ENCODE measurements around the gene PHOX2A. TPM values are rescaled to one million over a fixed set of nuclear protein-coding genes. Genes with fewer than 3 reads are reported as not detected.
"Not testable (repeated sequence)": the region's sequence is repeated elsewhere in the genome, so short reads cannot be mapped to it uniquely, and the experiment has no call there.

The PHOX2A gene
- total RNA-seq, 1 donor from 2014 or later, result 3.4 TPM

GRCh38 chr11:72267956-72268617 lies 24.1 kb upstream of the PHOX2A start:
- intact Hi-C loops (cut with DNase I), result no loop called here
- Histone ChIP-seq H3K4me3 (no peak overlapping the region), H3K4me1 (no peaks in the 10 kb centered on the region), H3K27me3 (no peaks in the 10 kb centered on the region), H3K27ac (no peak overlapping the region), H3K9me3 (no peaks in the 10 kb centered on the region), H3K36me3 (no peaks in the 10 kb centered on the region)
- TF ChIP-seq POLR2AphosphoS5 (IDR thresholded peaks at IDR 0.05; ENCODE audit: insufficient read depth in 1 of 2, low read depth in 1 of 2) (no peak), CTCF (IDR thresholded peaks at IDR 0.05) (no peak), POLR2A (IDR thresholded peaks at IDR 0.05) (no peak)
- no peak for DNase-seq (ENCODE audit: extremely low spot score in 2 of 2)

GRCh38 chr11:72266960-72267359 lies 23.0 kb upstream of the PHOX2A start:
- DNase-seq (ENCODE audit: extremely low spot score in 2 of 2); H3K27ac ChIP-seq; intact Hi-C loops (cut with DNase I); H3K9me3 ChIP-seq; H3K4me3 ChIP-seq; H3K36me3 ChIP-seq; H3K27me3 ChIP-seq; H3K4me1 ChIP-seq: not testable (repeated sequence)

GRCh38 chr11:72265951-72266350 lies 22.0 kb upstream of the PHOX2A start:
- H3K27me3 ChIP-seq, result no peaks in the 10 kb centered on the region
- H3K27ac ChIP-seq, result no peak overlapping the region
- no peak for TF ChIP-seq CTCF (IDR thresholded peaks at IDR 0.05)
- TF ChIP-seq POLR2AphosphoS5 (IDR thresholded peaks at IDR 0.05; ENCODE audit: insufficient read depth in 1 of 2, low read depth in 1 of 2), result no peak
- no peak for TF ChIP-seq POLR2A (IDR thresholded peaks at IDR 0.05)
- H3K4me3 ChIP-seq, result no peak overlapping the region
- no peaks in the 10 kb centered on the region for H3K4me1 ChIP-seq
- intact Hi-C loops (cut with DNase I), result no loop called here
- H3K9me3 ChIP-seq, result no peaks in the 10 kb centered on the region
- H3K36me3 ChIP-seq, result no peaks in the 10 kb centered on the region
- DNase-seq (ENCODE audit: extremely low spot score in 2 of 2), result no peak

GRCh38 chr11:72263361-72263760 lies 19.4 kb upstream of the PHOX2A start:
- intact Hi-C loops (cut with DNase I), result no loop called here
- Histone ChIP-seq H3K4me1 (no peaks in the 10 kb centered on the region), H3K9me3 (no peaks in the 10 kb centered on the region), H3K36me3 (no peaks in the 10 kb centered on the region), H3K4me3 (no peak overlapping the region), H3K27me3 (no peaks in the 10 kb centered on the region), H3K27ac (no peak overlapping the region)
- no peak for TF ChIP-seq POLR2A (IDR thresholded peaks at IDR 0.05)
- TF ChIP-seq CTCF (IDR thresholded peaks at IDR 0.05), result no peak
- no peak for DNase-seq (ENCODE audit: extremely low spot score in 2 of 2)

- Histone ChIP-seq H3K9me3 (no peaks in the 10 kb centered on the region), H3K27me3 (no peaks in the 10 kb centered on the region), H3K4me3 (no peak overlapping the region), H3K27ac (no peak overlapping the region), H3K36me3 (no peaks in the 10 kb centered on the region), H3K4me1 (no peaks in the 10 kb centered on the region)
- intact Hi-C loops (cut with DNase I), result no loop called here
- DNase-seq (ENCODE audit: extremely low spot score in 2 of 2), result no peak
- no peak for TF ChIP-seq CTCF (IDR thresholded peaks at IDR 0.05)
- TF ChIP-seq POLR2A (IDR thresholded peaks at IDR 0.05), result no peak
- TF ChIP-seq POLR2AphosphoS5 (IDR thresholded peaks at IDR 0.05; ENCODE audit: insufficient read depth in 1 of 2, low read depth in 1 of 2), result no peak
Measured at GRCh38 chr11:72260574-72260973, 16.6 kb upstream of the PHOX2A start.

Data from vagina (tissue), 2 donors.